H9 (cell line): ENCODE results near the gene PIP5KL1. TPM values are rescaled to one million over a fixed set of nuclear protein-coding genes. Genes with fewer than 3 reads are reported as not detected.
A peak's percentile ranks its signal among the peaks of the same experiment; 100 is the strongest.

ENCODE experiments used
- DNase-seq: peaks from one replicate; pipeline ENCODE4 v3.0.0-alpha.2; 2017
- H2AFZ ChIP-seq: one replicate; pipeline ENCODE4 v1.6.1; 2013; ENCODE audit warnings: mild to moderate bottlenecking, low read length, control low read depth, moderate library complexity
- H2AK5ac ChIP-seq: 2 replicates; pipeline ENCODE4 v1.6.1; 2013; ENCODE audit warnings: low read length, control low read depth, mixed read lengths; ENCODE audit not compliant: insufficient read length
- H2BK120ac ChIP-seq: one replicate; pipeline ENCODE4 v1.6.1; 2013; ENCODE audit warnings: low read depth, mild to moderate bottlenecking, low read length, control low read depth, inconsistent platforms; ENCODE audit not compliant: poor library complexity, severe bottlenecking
- H2BK12ac ChIP-seq: 2 replicates; pipeline ENCODE4 v1.6.1; 2013; ENCODE audit warnings: low read length, control low read depth, mixed read lengths, low read depth; ENCODE audit not compliant: insufficient read length
- H2BK15ac ChIP-seq: 2 replicates; pipeline ENCODE4 v1.6.1; 2013; ENCODE audit warnings: low read depth, low read length, control low read depth
- H2BK20ac ChIP-seq: one replicate; pipeline ENCODE4 v1.6.1; 2013; ENCODE audit warnings: low read depth, mild to moderate bottlenecking, low read length, control low read depth, inconsistent platforms; ENCODE audit not compliant: poor library complexity, severe bottlenecking
- H2BK5ac ChIP-seq: 2 replicates; pipeline ENCODE4 v1.6.1; 2013; ENCODE audit warnings: low read length, control low read depth, mixed read lengths; ENCODE audit not compliant: insufficient read length
- H3K14ac ChIP-seq: 2 replicates; pipeline ENCODE4 v1.6.1; 2013; ENCODE audit warnings: low read length, control low read depth; ENCODE audit not compliant: insufficient read depth
- H3K18ac ChIP-seq: 2 replicates; pipeline ENCODE4 v1.6.1; 2013; ENCODE audit warnings: low read depth, mild to moderate bottlenecking, mixed read lengths, low read length, control low read depth; ENCODE audit not compliant: insufficient read length
- H3K23ac ChIP-seq: 2 replicates; pipeline ENCODE4 v1.6.1; 2013; ENCODE audit warnings: low read length, control low read depth, mixed read lengths, low read depth; ENCODE audit not compliant: insufficient read length
- H3K23me2 ChIP-seq: 2 replicates; pipeline ENCODE4 v1.6.1; 2013; ENCODE audit warnings: low read depth, mild to moderate bottlenecking, mixed read lengths, low read length, control low read depth; ENCODE audit not compliant: insufficient read length, poor library complexity, severe bottlenecking
- H3K27ac ChIP-seq: 2 replicates; pipeline ENCODE4 v1.5.1; 2013; ENCODE audit warnings: low read length, control low read depth, mixed read lengths, low read depth; ENCODE audit not compliant: insufficient read length
- H3K27me3 ChIP-seq: 2 replicates; pipeline ENCODE4 v1.6.1; 2013; ENCODE audit warnings: low read length, control low read depth, inconsistent platforms; ENCODE audit not compliant: insufficient read depth
- H3K4ac ChIP-seq: 2 replicates; pipeline ENCODE4 v1.6.1; 2013; ENCODE audit warnings: low read depth, mild to moderate bottlenecking, control low read depth, inconsistent platforms, low read length, moderate library complexity
- H3K4me1 ChIP-seq: 2 replicates; pipeline ENCODE4 v1.6.1; 2013; ENCODE audit warnings: low read length, control low read depth, inconsistent platforms; ENCODE audit not compliant: insufficient read depth
- H3K4me2 ChIP-seq: 2 replicates; pipeline ENCODE4 v1.6.1; 2013; ENCODE audit warnings: low read length, control low read depth, mixed read lengths; ENCODE audit not compliant: insufficient read length, insufficient read depth
- H3K56ac ChIP-seq: 2 replicates; pipeline ENCODE4 v1.6.1; 2013; ENCODE audit warnings: low read depth, mild to moderate bottlenecking, mixed read lengths, low read length, control low read depth; ENCODE audit not compliant: insufficient read length
- H3K79me1 ChIP-seq: 2 replicates; pipeline ENCODE4 v1.6.1; 2013; ENCODE audit warnings: low read depth, mild to moderate bottlenecking, moderate library complexity, low read length, control low read depth, inconsistent platforms; ENCODE audit not compliant: insufficient read depth, poor library complexity, severe bottlenecking
- H3K79me2 ChIP-seq: 2 replicates; pipeline ENCODE4 v1.6.1; 2013; ENCODE audit warnings: low read length, control low read depth, inconsistent platforms; ENCODE audit not compliant: insufficient read depth
- H3K9ac ChIP-seq: 2 replicates; pipeline ENCODE4 v1.6.1; 2013; ENCODE audit warnings: low read length, control low read depth, mixed read lengths; ENCODE audit not compliant: insufficient read length; ENCODE audit errors: extremely low read depth
- H3K9me3 ChIP-seq: one replicate; pipeline ENCODE4 v1.6.1; 2013; ENCODE audit warnings: low read depth, low read length, inconsistent platforms; ENCODE audit not compliant: control insufficient read depth
- H3T11ph ChIP-seq: one replicate; pipeline ENCODE4 v1.6.1; 2013; ENCODE audit warnings: mild to moderate bottlenecking, low read length, control low read depth, inconsistent platforms
- H4K20me1 ChIP-seq: one replicate; pipeline ENCODE4 v1.6.1; 2013; ENCODE audit not compliant: control insufficient read depth, insufficient read length, insufficient read depth
- H4K5ac ChIP-seq: 2 replicates; pipeline ENCODE4 v1.6.1; 2013; ENCODE audit warnings: low read depth, mild to moderate bottlenecking, mixed read lengths, low read length, control low read depth; ENCODE audit not compliant: insufficient read length
- H4K8ac ChIP-seq: replicated peaks from 2 replicates; pipeline ENCODE4 v1.6.1; 2013; ENCODE audit warnings: low read length, control low read depth, mixed read lengths, low read depth; ENCODE audit not compliant: insufficient read length
- H4K91ac ChIP-seq: 2 replicates; pipeline ENCODE4 v1.6.1; 2013; ENCODE audit warnings: low read depth, mild to moderate bottlenecking, moderate library complexity, mixed read lengths, low read length, control low read depth; ENCODE audit not compliant: insufficient read length
- H3K27ac Mint-ChIP-seq, 3 experiments: 2 replicates in 2 of 3; 3 replicates in 1 of 3; pipeline ENCODE4 v1.8.0; 2020 to 2021; ENCODE audit warnings: mixed read lengths in 3 of 3, mild to moderate bottlenecking in 1 of 3, moderate library complexity in 1 of 3
- H3K27me3 Mint-ChIP-seq: 2 replicates; pipeline ENCODE4 v1.8.0; 2021; ENCODE audit warnings: low read depth, mild to moderate bottlenecking, moderate library complexity, mixed read lengths
- H3K36me3 Mint-ChIP-seq, 3 experiments: 2 replicates in 2 of 3; 3 replicates in 1 of 3; pipeline ENCODE4 v1.8.0; 2020 to 2021; ENCODE audit warnings: low read depth in 3 of 3, mixed read lengths in 3 of 3; ENCODE audit not compliant: insufficient read depth in 1 of 3
- H3K4me1 Mint-ChIP-seq, 2 experiments: 2 replicates each; pipeline ENCODE4 v1.8.0; 2020; ENCODE audit warnings: mixed read lengths in 2 of 2
- H3K4me3 Mint-ChIP-seq, 2 experiments: 2 replicates in 1 of 2; 3 replicates in 1 of 2; pipeline ENCODE4 v1.8.0; 2020 to 2021; ENCODE audit warnings: mild to moderate bottlenecking in 2 of 2, mixed read lengths in 2 of 2, moderate library complexity in 1 of 2
- H3K9me3 Mint-ChIP-seq, 2 experiments: 2 replicates in 1 of 2; 3 replicates in 1 of 2; pipeline ENCODE4 v1.8.0; 2020; ENCODE audit warnings: mild to moderate bottlenecking in 2 of 2, mixed read lengths in 2 of 2, moderate library complexity in 1 of 2
- WGBS: extraction: QIAGEN DNeasy Blood & Tissue Kit; methylation state at CpG from one replicate; pipeline ENCODE4 v1.1.7; 2013; ENCODE audit warnings: missing lambda C conversion rate, low lambda C conversion rate, mixed read lengths; ENCODE audit not compliant: insufficient read length; ENCODE audit errors: extremely low coverage; 5-methylcytosine and 5-hydroxymethylcytosine counted together
- total RNA-seq: library from RNA; stranded (reverse); gene quantifications from 2 replicates; pipeline ENCODE4 v1.2.1, GENCODE V29; 2021
- TF ChIP-seq, protein P1 (sequence below): fragments of 200-600 bp; sonication (generic); conservative IDR thresholded peaks from 3 replicates; pipeline ENCODE4 v1.8.0; 2021; ENCODE audit warnings: antibody characterized with exemption, mild to moderate bottlenecking

PIP5KL1 gene
- total RNA-seq, 1 experiment from 2014 or later, result 11.6 TPM

DNA sequence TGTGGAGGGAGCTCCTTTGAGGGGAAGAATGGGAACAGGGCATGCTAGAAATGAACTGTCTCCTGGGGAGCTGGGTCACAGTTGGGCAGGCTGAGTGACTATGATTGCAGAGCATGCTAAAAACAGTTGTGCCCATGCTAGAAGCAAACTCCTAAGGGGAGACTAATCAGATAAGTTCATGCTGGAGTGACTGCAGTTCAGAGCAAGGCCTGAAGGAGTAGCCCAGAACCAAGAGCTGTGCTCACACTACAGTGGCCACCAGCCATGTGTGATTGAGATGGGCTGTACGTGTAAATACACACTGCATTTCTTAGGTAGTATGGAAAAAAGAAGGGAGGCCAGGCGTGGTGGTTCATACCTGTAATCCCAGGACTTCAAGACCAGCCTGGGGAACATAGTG lies 42.8 kb downstream of the PIP5KL1 start:
- TF ChIP-seq, protein P1, sequence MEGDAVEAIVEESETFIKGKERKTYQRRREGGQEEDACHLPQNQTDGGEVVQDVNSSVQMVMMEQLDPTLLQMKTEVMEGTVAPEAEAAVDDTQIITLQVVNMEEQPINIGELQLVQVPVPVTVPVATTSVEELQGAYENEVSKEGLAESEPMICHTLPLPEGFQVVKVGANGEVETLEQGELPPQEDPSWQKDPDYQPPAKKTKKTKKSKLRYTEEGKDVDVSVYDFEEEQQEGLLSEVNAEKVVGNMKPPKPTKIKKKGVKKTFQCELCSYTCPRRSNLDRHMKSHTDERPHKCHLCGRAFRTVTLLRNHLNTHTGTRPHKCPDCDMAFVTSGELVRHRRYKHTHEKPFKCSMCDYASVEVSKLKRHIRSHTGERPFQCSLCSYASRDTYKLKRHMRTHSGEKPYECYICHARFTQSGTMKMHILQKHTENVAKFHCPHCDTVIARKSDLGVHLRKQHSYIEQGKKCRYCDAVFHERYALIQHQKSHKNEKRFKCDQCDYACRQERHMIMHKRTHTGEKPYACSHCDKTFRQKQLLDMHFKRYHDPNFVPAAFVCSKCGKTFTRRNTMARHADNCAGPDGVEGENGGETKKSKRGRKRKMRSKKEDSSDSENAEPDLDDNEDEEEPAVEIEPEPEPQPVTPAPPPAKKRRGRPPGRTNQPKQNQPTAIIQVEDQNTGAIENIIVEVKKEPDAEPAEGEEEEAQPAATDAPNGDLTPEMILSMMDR, result peak; percentile 27; the same call in 1 of the 3 replicates
- H3K27me3 ChIP-seq, result no peaks in the 10 kb centered on the region
- no peak overlapping the region for H4K5ac ChIP-seq
- no peaks in the 10 kb centered on the region for H3K9me3 ChIP-seq
- H3K79me2 ChIP-seq, result no peaks in the 10 kb centered on the region
- H3K9ac ChIP-seq, result no peak overlapping the region
- H3K23ac ChIP-seq, result no peak overlapping the region
- no peak overlapping the region for H3K27ac ChIP-seq
- peaks cover 2 to 3% of the 10 kb centered on the region in 2 experiments; a peak in 2 of 5 replicates for H3K9me3 Mint-ChIP-seq
- no peaks in the 10 kb centered on the region for H3K27me3 Mint-ChIP-seq
- no CpG with 5 or more reads among the region's 2 CpGs for WGBS
- H2BK12ac ChIP-seq, result no peak overlapping the region
- H2AK5ac ChIP-seq, result no peak overlapping the region
- H3K36me3 Mint-ChIP-seq, result peaks cover 15 to 52% (median 49%) of the 10 kb centered on the region in 3 experiments; a peak in 6 of 7 replicates
- H2AFZ ChIP-seq, result no peak overlapping the region
- H3K4me1 Mint-ChIP-seq, result peaks cover under 1 to 12% of the 10 kb centered on the region in 2 experiments; a peak in 2 of 4 replicates
- H2BK20ac ChIP-seq, result no peak overlapping the region
- no peaks in the 10 kb centered on the region for H3K79me1 ChIP-seq
- H2BK120ac ChIP-seq, result no peak overlapping the region
- H3K14ac ChIP-seq, result no peak overlapping the region; the same call in 1 of the 2 replicates
- no peak overlapping the region for H3T11ph ChIP-seq
- H3K4me2 ChIP-seq, result no peak overlapping the region
- H4K8ac ChIP-seq, result no peak overlapping the region
- no peak overlapping the region for H3K18ac ChIP-seq
- H3K4me1 ChIP-seq, result no peaks in the 10 kb centered on the region
- DNase-seq, result no peak
- H2BK15ac ChIP-seq, result no peak overlapping the region
- H4K20me1 ChIP-seq, result no peaks in the 10 kb centered on the region
- H3K4ac ChIP-seq, result no peak overlapping the region
- no peak overlapping the region for H3K56ac ChIP-seq
- H3K23me2 ChIP-seq, result no peaks in the 10 kb centered on the region
- H2BK5ac ChIP-seq, result no peak overlapping the region
- H3K27ac Mint-ChIP-seq, result no peak overlapping the region
- no peak overlapping the region; a peak in 1 of 5 replicates for H3K4me3 Mint-ChIP-seq
- H4K91ac ChIP-seq, result no peak overlapping the region
